Activated T-helper 2 cell treated with anti-CD3 and anti-CD28 coated beads, Interferon-gamma antibody, Interleukin-2, Interleukin-4, amounts not matched to agents 10 μg/mL and 5 μg/mL and 100 μg/mL, durations not matched to agents 14 hours and 24 hours and 36 hours (primary cell): ENCODE measurements around the gene ANKRD11. TPM values are rescaled to one million over a fixed set of nuclear protein-coding genes. Genes with fewer than 3 reads are reported as not detected.
"Not testable (repeated sequence)": the region's sequence is repeated elsewhere in the genome, so short reads cannot be mapped to it uniquely, and the experiment has no call there.

Experiments used
- DNase-seq: peaks from one replicate; pipeline ENCODE4 v3.0.0; 2021; ENCODE audit warnings: low spot score
- H3K27ac Mint-ChIP-seq: one replicate; pipeline ENCODE4 v1.8.0; 2021; ENCODE audit warnings: mixed read lengths
- H3K27me3 Mint-ChIP-seq: one replicate; pipeline ENCODE4 v1.8.0; 2021; ENCODE audit warnings: low read depth, mixed read lengths
- H3K36me3 Mint-ChIP-seq: one replicate; pipeline ENCODE4 v1.8.0; 2021; ENCODE audit warnings: low read depth, mixed read lengths
- H3K4me1 Mint-ChIP-seq: one replicate; pipeline ENCODE4 v1.8.0; 2021; ENCODE audit warnings: low read depth, mixed read lengths
- H3K4me3 Mint-ChIP-seq: one replicate; pipeline ENCODE4 v1.8.0; 2021; ENCODE audit warnings: low read depth, mild to moderate bottlenecking, moderate library complexity, mixed read lengths
- H3K9me3 Mint-ChIP-seq: one replicate; pipeline ENCODE4 v1.8.0; 2021; ENCODE audit warnings: mixed read lengths
- intact Hi-C: fragments of 100-400 bp; cut with micrococcal nuclease; formaldehyde crosslinking; loops from one replicate; pipeline ENCODE4 v1.15.1; 2023
- total RNA-seq: library from RNA; stranded (reverse); gene quantifications from 2 replicates; pipeline ENCODE4 v1.2.3, GENCODE V29; 2022

ANKRD11 gene
- total RNA-seq, 1 donor from 2014 or later, result 144 TPM

GRCh38 chr16:89269805-89270665, 220.3 kb downstream of the ANKRD11 start:
- Mint-ChIP-seq H3K4me1 (no peaks in the 10 kb centered on the region), H3K36me3 (peaks cover 48% of the 10 kb centered on the region), H3K4me3 (no peak overlapping the region), H3K27ac (no peak overlapping the region), H3K9me3 (no peaks in the 10 kb centered on the region), H3K27me3 (no peaks in the 10 kb centered on the region)
- intact Hi-C loops, result no loop called here
- no peak for DNase-seq

GRCh38 chr16:89268987-89269735, 221.2 kb downstream of the ANKRD11 start:
- Mint-ChIP-seq H3K27me3 (no peaks in the 10 kb centered on the region), H3K9me3 (no peaks in the 10 kb centered on the region), H3K4me3 (no peak overlapping the region), H3K4me1 (no peaks in the 10 kb centered on the region), H3K36me3 (peaks cover 43% of the 10 kb centered on the region), H3K27ac (no peak overlapping the region)
- intact Hi-C loops, result no loop called here
- DNase-seq, result no peak

GRCh38 chr16:89268585-89268984, 221.8 kb downstream of the ANKRD11 start:
- intact Hi-C loops, result no loop called here
- H3K27me3 Mint-ChIP-seq, result no peaks in the 10 kb centered on the region
- no peaks in the 10 kb centered on the region for H3K4me1 Mint-ChIP-seq
- peaks cover 38% of the 10 kb centered on the region for H3K36me3 Mint-ChIP-seq
- no peak for DNase-seq
- H3K4me3 Mint-ChIP-seq, result no peak overlapping the region
- H3K9me3 Mint-ChIP-seq, result no peaks in the 10 kb centered on the region
- H3K27ac Mint-ChIP-seq, result no peak overlapping the region

- H3K27me3 Mint-ChIP-seq, DNase-seq, H3K4me3 Mint-ChIP-seq, H3K4me1 Mint-ChIP-seq, intact Hi-C loops, H3K27ac Mint-ChIP-seq, H3K9me3 Mint-ChIP-seq: not testable (repeated sequence)
- H3K36me3 Mint-ChIP-seq, result peaks cover 30% of the 10 kb centered on the region
Measured at GRCh38 chr16:89267746-89268145, 222.6 kb downstream of the ANKRD11 start.

GRCh38 chr16:89266521-89267134, 223.7 kb downstream of the ANKRD11 start:
- Mint-ChIP-seq H3K27ac (no peak overlapping the region), H3K4me1 (peaks cover under 1% of the 10 kb centered on the region), H3K9me3 (no peaks in the 10 kb centered on the region), H3K27me3 (no peaks in the 10 kb centered on the region), H3K36me3 (peaks cover 18% of the 10 kb centered on the region), H3K4me3 (no peak overlapping the region)
- no peak for DNase-seq
- intact Hi-C loops, result no loop called here

GRCh38 chr16:89265647-89266046, 224.7 kb downstream of the ANKRD11 start:
- no peaks in the 10 kb centered on the region for H3K27me3 Mint-ChIP-seq
- peaks cover 3% of the 10 kb centered on the region for H3K4me1 Mint-ChIP-seq
- H3K27ac Mint-ChIP-seq, result no peak overlapping the region
- H3K36me3 Mint-ChIP-seq, result peaks cover 14% of the 10 kb centered on the region
- intact Hi-C loops, result no loop called here
- DNase-seq, result no peak
- no peak overlapping the region for H3K4me3 Mint-ChIP-seq
- no peaks in the 10 kb centered on the region for H3K9me3 Mint-ChIP-seq

- Mint-ChIP-seq H3K27me3 (no peaks in the 10 kb centered on the region), H3K27ac (no peak overlapping the region), H3K9me3 (no peaks in the 10 kb centered on the region), H3K36me3 (peaks cover 11% of the 10 kb centered on the region), H3K4me3 (no peak overlapping the region), H3K4me1 (peaks cover 3% of the 10 kb centered on the region)
- intact Hi-C loops, result no loop called here
- DNase-seq, result no peak
Measured at GRCh38 chr16:89264800-89265550, 225.4 kb downstream of the ANKRD11 start.

- Mint-ChIP-seq H3K36me3 (peaks cover under 1% of the 10 kb centered on the region), H3K4me1 (peaks cover 6% of the 10 kb centered on the region), H3K27me3 (peaks cover 11% of the 10 kb centered on the region), H3K9me3 (no peaks in the 10 kb centered on the region), H3K27ac (peak overlapping the region; percentile 8), H3K4me3 (no peak overlapping the region)
- DNase-seq, result no peak
- intact Hi-C loops, result no loop called here
Measured at GRCh38 chr16:89261691-89262563, 228.4 kb downstream of the ANKRD11 start.

- not testable (repeated sequence) for H3K4me3 Mint-ChIP-seq, H3K9me3 Mint-ChIP-seq, H3K27ac Mint-ChIP-seq, H3K36me3 Mint-ChIP-seq, DNase-seq
- peaks cover 11% of the 10 kb centered on the region for H3K4me1 Mint-ChIP-seq
- H3K27me3 Mint-ChIP-seq, result peaks cover 21% of the 10 kb centered on the region
- intact Hi-C loops, result loop anchor here (10.0 kb wide), 1 partner anchor 55 kb away; no protein-coding TSS in a partner anchor
Measured at GRCh38 chr16:89259901-89260300, 230.5 kb downstream of the ANKRD11 start.

- Mint-ChIP-seq H3K4me3 (peak overlapping the region; percentile 67), H3K9me3 (no peaks in the 10 kb centered on the region)
Measured at GRCh38 chr16:89257757-89258465, 232.4 kb downstream of the ANKRD11 start.

GRCh38 chr16:89257281-89257731, 233.1 kb downstream of the ANKRD11 start:
- intact Hi-C loops, result loop anchor here (10.0 kb wide), 1 partner anchor 57 kb away; no protein-coding TSS in a partner anchor
- no peaks in the 10 kb centered on the region for H3K9me3 Mint-ChIP-seq
- DNase-seq, result no peak
- H3K36me3 Mint-ChIP-seq, result peaks cover 4% of the 10 kb centered on the region
- H3K4me3 Mint-ChIP-seq, result peak overlapping the region; percentile 67
- H3K27ac Mint-ChIP-seq, result peak overlapping the region; percentile 15
- peaks cover 24% of the 10 kb centered on the region for H3K27me3 Mint-ChIP-seq
- peaks cover 11% of the 10 kb centered on the region for H3K4me1 Mint-ChIP-seq

More at GRCh38 chr16:89257757-89258465, 232.4 kb downstream of the ANKRD11 start:
- peaks cover 11% of the 10 kb centered on the region for H3K4me1 Mint-ChIP-seq
- intact Hi-C loops, result loop anchor here (10.0 kb wide), 1 partner anchor 57 kb away; no protein-coding TSS in a partner anchor
- H3K36me3 Mint-ChIP-seq, result peaks cover 4% of the 10 kb centered on the region
- peaks cover 24% of the 10 kb centered on the region for H3K27me3 Mint-ChIP-seq
- peak overlapping the region; percentile 15 for H3K27ac Mint-ChIP-seq
- no peak for DNase-seq
